HG02938 (cell line): ENCODE measurements around the gene COQ2.
A peak's percentile ranks its signal among the peaks of the same experiment; 100 is the strongest.
"Not testable (repeated sequence)": the region's sequence is repeated elsewhere in the genome, so short reads cannot be mapped to it uniquely, and the experiment has no call there.

Source experiments
- ATAC-seq: cut with Tn5 transposase; IDR thresholded peaks from one replicate; pipeline ENCODE4 v1.9.1; 2021; ENCODE audit warnings: mild to moderate bottlenecking, moderate library complexity; ENCODE audit not compliant: unreplicated experiment

Gene COQ2

GRCh38 chr4:83251447-83251830 lies 33.2 kb downstream of the COQ2 start:
- no peak for ATAC-seq

GRCh38 chr4:83250687-83251446 lies 33.7 kb downstream of the COQ2 start:
- no peak for ATAC-seq

- ATAC-seq = no peak
Observed at GRCh38 chr4:83248486-83248885, 36.1 kb downstream of the COQ2 start.

- no peak for ATAC-seq
Observed at GRCh38 chr4:83247415-83248357, 36.9 kb downstream of the COQ2 start.

GRCh38 chr4:83241132-83241531 lies 43.5 kb downstream of the COQ2 start:
- no peak for ATAC-seq

- ATAC-seq = peak; percentile 94
Observed at GRCh38 chr4:83240379-83240875, 44.2 kb downstream of the COQ2 start.

GRCh38 chr4:83238393-83239248 lies 46.0 kb downstream of the COQ2 start:
- no peak for ATAC-seq

GRCh38 chr4:83237591-83237990 lies 47.0 kb downstream of the COQ2 start:
- no peak for ATAC-seq

GRCh38 chr4:83235645-83236133 lies 48.9 kb downstream of the COQ2 start:
- ATAC-seq = not testable (repeated sequence)

GRCh38 chr4:83234902-83235644 lies 49.5 kb downstream of the COQ2 start:
- ATAC-seq = no peak

GRCh38 chr4:83234387-83234786 lies 50.2 kb downstream of the COQ2 start:
- ATAC-seq = not testable (repeated sequence)

- ATAC-seq = peak; percentile 3
Observed at GRCh38 chr4:83232082-83232481, 52.5 kb downstream of the COQ2 start.

GRCh38 chr4:83231620-83232076 lies 53.0 kb downstream of the COQ2 start:
- ATAC-seq = peak; percentile 74

- no peak for ATAC-seq
Observed at GRCh38 chr4:83230928-83231327, 53.7 kb downstream of the COQ2 start.

- ATAC-seq = no peak
Observed at GRCh38 chr4:83229791-83230190, 54.8 kb downstream of the COQ2 start.

- ATAC-seq = no peak
Observed at GRCh38 chr4:83228231-83228630, 56.4 kb downstream of the COQ2 start.

GRCh38 chr4:83224502-83225197 lies 59.9 kb downstream of the COQ2 start:
- no peak for ATAC-seq

GRCh38 chr4:83223781-83224180 lies 60.8 kb downstream of the COQ2 start:
- no peak for ATAC-seq

GRCh38 chr4:83221897-83222441 lies 62.6 kb downstream of the COQ2 start:
- peak; percentile 42 for ATAC-seq
